ENCODE measurements around the gene SEMA6B. TPM values are rescaled to one million over a fixed set of nuclear protein-coding genes. Genes with fewer than 3 reads are reported as not detected.
"Not testable (repeated sequence)": the region's sequence is repeated elsewhere in the genome, so short reads cannot be mapped to it uniquely, and the experiment has no call there.

Gene SEMA6B
- total RNA-seq, 2 experiments from 2014 or later: not detected

DNA sequence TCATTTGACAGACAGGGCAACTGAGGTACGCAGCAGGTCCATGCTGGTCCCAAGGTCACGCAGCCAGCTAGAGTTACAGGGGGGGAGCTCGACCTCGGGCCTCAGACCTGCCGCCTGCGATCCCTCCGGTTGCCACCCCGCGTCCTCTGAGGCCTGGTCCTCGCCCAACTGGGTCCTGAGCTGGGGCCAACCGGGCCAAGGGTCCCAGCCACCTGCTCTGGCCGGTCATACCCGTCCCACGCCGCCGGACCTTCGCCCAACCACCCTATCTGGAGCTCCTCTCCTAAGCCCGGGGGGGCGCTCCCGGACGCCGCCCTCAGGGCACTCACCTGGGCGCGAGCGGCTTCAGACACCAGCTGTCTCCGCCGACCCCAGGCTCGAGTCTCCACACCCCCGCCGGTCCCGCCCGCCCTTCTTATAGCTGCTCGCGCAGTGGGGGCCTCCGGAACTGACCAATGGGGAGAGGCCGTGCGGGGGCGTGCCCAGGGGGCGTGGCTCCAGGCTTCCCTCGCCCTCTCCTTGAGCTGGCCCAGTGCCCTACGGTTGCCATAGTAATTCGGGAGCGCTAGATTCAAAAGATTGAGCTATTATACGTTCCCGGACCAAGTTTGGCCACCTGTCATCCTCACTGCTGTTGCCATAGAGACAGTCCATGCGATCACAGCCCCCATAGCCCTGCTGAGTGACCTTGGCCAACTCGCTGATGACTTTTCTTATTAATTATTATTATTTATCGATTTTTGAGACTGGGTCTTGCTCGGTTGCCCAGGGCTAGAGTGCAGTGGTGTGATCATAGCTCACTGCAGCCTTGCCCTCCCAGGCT, 24.4 kb downstream of the SEMA6B start, which contains the start of gene PLIN5:
PLIN5 (minus strand) TSS at position 389 of the 823 bp plus-strand sequence. CDS start 1,150 bp downstream, outside the sequence.
- ChIA-PET CTCF (interaction anchor here (0.6 to 2.3 kb wide), 9 partner anchors 8 to 289 kb away, joined by 3 to 19 read pairs (median 4); no protein-coding TSS in a partner anchor), POLR2A (no interaction called here)
- Mint-ChIP-seq H3K4me3 (no peak within 1 kb of the TSS), H3K27me3 (peaks cover 13% of the 10 kb centered on the region), H3K4me1 (peaks cover under 1% of the 10 kb centered on the region), H3K9me3 (no peaks in the 10 kb centered on the region), H3K27ac (no peak within 1 kb of the TSS), H3K36me3 (ENCODE audit: low read depth) (no peaks in the 10 kb centered on the region)
- DNase-seq: peak; percentile 26

DNA sequence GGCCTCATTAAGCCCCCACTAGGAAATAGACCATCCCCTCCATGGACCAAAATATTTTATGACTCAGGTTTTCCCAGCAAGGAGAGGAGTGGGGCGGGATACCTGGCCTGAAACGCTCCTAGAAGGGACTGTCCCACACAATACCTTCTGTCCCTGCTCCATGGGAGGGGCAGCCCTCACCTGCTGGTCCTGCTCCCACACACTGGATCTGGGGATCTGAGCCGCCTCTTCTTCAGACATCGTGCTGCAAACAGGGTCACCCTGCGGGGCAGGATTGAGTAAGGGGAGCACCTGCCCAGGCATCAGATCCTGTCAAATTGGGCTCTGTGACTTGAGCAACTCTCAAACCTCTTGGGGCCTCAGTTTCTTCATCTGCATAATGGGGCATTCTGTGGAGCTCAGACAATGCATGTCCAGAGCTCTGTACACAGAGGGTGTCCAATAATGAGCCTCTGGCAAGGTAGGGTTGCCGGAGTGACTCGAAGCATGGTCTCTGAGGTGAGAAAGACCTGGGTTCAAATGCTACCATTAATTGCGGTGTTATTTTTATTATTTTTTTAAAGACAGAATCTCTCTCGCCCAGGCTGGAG, 25.6 kb downstream of the SEMA6B start:
- Mint-ChIP-seq H3K36me3 (ENCODE audit: low read depth) (no peaks in the 10 kb centered on the region), H3K9me3 (no peaks in the 10 kb centered on the region), H3K4me1 (no peaks in the 10 kb centered on the region), H3K27me3 (peaks cover 13% of the 10 kb centered on the region), H3K4me3 (no peak overlapping the region), H3K27ac (no peak overlapping the region)
- ChIA-PET POLR2A (no interaction called here), CTCF (interaction anchor here (0.6 to 2.3 kb wide), 5 partner anchors 9 to 267 kb away, joined by 3 to 19 read pairs (median 5); partner anchors contain the start of gene SH3GL1)
- DNase-seq: no peak

DNA sequence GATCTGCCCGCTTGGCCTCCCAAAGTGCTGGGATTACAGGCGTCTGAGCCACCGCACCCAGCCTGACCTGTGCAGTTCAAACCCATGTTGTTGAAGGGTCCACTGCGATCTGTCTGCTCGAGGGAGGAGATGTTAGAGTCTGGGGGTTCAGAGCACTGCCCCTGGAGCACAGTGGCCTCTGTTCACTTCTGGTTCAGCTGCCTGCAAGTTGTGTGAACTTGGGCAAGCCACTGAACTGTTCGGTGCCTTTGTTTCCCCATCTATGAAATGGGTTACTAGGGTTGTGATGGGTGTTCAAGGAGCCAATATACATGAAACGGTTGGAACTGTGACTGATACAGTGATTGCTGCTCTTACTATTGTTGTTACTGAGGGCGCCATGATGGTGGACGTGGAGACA, 26.1 kb downstream of the SEMA6B start:
- CTCF ChIA-PET: interaction anchor here (1.3 kb wide), 1 partner anchor 133 kb away, joined by 3 read pairs; the partner anchor contains the start of gene SH3GL1
- H3K27me3 Mint-ChIP-seq: peaks cover 13% of the 10 kb centered on the region
- H3K4me1 Mint-ChIP-seq: no peaks in the 10 kb centered on the region
- POLR2A ChIA-PET: no interaction called here
- H3K9me3 Mint-ChIP-seq: no peaks in the 10 kb centered on the region
- no peaks in the 10 kb centered on the region for H3K36me3 Mint-ChIP-seq (ENCODE audit: low read depth)
- H3K4me3 Mint-ChIP-seq: no peak overlapping the region
- no peak for DNase-seq
- no peak overlapping the region for H3K27ac Mint-ChIP-seq

DNA sequence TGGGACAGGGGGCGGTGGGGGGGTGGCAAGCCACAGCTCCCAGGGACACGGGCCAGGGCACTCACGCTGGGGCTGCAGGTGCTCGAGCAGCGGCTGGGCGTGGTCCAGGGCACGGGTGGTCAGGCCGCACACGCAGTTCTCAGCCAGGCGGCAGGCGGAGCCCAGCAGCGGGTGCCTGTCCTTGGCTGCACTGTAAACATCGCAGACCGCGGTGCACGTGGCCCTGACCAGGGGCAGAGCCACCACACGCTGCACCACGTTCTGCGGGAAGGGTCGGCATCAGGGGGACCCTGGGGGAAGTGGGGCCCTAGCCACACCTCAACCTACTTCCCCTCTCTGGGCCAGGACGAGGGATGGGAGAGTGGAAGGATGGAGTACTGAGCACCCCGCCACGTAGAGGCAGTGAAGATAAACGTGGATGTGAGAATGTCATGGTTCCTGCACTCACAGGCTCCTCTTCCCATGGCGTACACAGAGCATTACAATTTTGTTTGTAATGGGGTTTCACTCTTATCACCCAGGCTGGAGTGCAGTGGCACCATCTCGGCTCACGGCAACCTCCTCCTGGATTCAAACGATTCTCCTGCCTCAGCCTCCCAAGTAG, 27.8 kb downstream of the SEMA6B start:
- H3K27ac Mint-ChIP-seq: no peak overlapping the region
- CTCF ChIA-PET: no interaction called here
- no peak overlapping the region for H3K4me3 Mint-ChIP-seq
- H3K4me1 Mint-ChIP-seq: no peaks in the 10 kb centered on the region
- H3K36me3 Mint-ChIP-seq (ENCODE audit: low read depth): no peaks in the 10 kb centered on the region
- no peaks in the 10 kb centered on the region for H3K9me3 Mint-ChIP-seq
- H3K27me3 Mint-ChIP-seq: peaks cover 13% of the 10 kb centered on the region
- DNase-seq: no peak
- POLR2A ChIA-PET: no interaction called here

DNA sequence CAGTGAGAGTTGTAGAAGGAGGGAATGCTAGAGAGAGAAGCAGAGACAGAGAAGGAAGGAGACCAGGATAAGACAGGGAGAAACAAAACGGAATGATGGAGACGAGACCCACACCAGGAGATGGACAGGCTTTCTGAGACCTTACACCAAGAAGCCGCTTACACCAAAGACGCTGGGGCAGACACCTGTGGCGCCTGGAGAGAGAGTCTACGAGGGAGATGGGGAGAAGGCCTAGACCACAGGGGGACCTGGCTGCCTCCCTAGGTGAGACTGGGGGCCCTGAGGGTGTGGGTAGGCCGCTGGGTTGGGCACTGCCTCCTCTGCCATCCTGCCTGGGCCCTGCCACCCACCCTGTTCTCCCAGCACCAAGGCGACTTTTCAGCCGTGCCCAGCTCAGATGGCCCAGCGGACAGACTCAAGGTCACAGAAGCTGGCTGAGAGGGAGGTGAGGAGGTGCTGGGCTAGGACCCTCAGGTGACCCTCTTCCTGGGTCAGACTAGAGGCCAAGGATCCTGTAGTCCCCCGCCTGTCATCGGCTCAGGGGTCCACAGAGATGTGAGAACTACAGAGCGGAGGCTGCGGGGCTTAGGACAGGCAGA, 29.5 kb downstream of the SEMA6B start:
- H3K9me3 Mint-ChIP-seq: no peaks in the 10 kb centered on the region
- peaks cover 9% of the 10 kb centered on the region for H3K27me3 Mint-ChIP-seq
- POLR2A ChIA-PET: no interaction called here
- no peak overlapping the region for H3K27ac Mint-ChIP-seq
- CTCF ChIA-PET: no interaction called here
- DNase-seq: no peak
- H3K36me3 Mint-ChIP-seq (ENCODE audit: low read depth): no peaks in the 10 kb centered on the region
- H3K4me3 Mint-ChIP-seq: no peak overlapping the region
- no peaks in the 10 kb centered on the region for H3K4me1 Mint-ChIP-seq

- ChIA-PET POLR2A (interaction anchor here (0.5 kb wide), 1 partner anchor 111 kb away, joined by 3 read pairs; no protein-coding TSS in a partner anchor), CTCF (no interaction called here)
- Mint-ChIP-seq H3K4me1 (no peaks in the 10 kb centered on the region), H3K4me3 (no peak overlapping the region), H3K36me3 (ENCODE audit: low read depth) (no peaks in the 10 kb centered on the region), H3K27ac (no peak overlapping the region), H3K27me3 (peaks cover 6% of the 10 kb centered on the region), H3K9me3 (no peaks in the 10 kb centered on the region)
- no peak for DNase-seq
Observed at GRCh38 chr19:4528843-4529242, 30.6 kb downstream of the SEMA6B start.

GRCh38 chr19:4527377-4527776, 32.1 kb downstream of the SEMA6B start:
- DNase-seq; H3K36me3 Mint-ChIP-seq (ENCODE audit: low read depth); H3K4me1 Mint-ChIP-seq; H3K4me3 Mint-ChIP-seq; H3K27ac Mint-ChIP-seq; H3K9me3 Mint-ChIP-seq; POLR2A ChIA-PET; H3K27me3 Mint-ChIP-seq: not testable (repeated sequence)
- CTCF ChIA-PET: interaction anchor here (0.6 to 1.2 kb wide), 2 partner anchors 8 to 58 kb away, joined by 3 to 4 read pairs; partner anchors contain the start of gene PLIN5

DNA sequence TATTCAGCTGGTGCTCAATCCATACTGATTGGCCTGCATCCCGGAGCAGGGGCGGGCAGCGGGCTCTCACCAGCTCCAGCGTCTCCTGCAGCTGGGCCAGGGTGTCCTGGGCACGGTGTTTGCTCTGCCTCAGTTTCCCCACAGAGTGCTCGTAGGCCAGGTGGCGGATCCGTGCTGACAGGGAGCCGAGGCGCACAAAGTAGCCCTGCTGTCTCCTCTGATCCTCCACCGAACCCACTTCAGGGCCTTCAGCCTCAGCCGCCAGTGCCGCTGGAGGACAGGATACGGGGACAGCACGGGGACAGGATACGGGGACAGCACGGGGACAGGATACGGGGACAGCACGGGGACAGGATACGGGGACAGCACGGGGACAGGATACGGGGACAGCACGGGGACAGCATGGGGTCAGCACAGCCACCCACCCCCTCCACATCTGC, 33.9 kb downstream of the SEMA6B start:
- Mint-ChIP-seq H3K36me3 (ENCODE audit: low read depth) (no peaks in the 10 kb centered on the region), H3K4me3 (no peak overlapping the region), H3K27me3 (no peaks in the 10 kb centered on the region), H3K4me1 (no peaks in the 10 kb centered on the region), H3K27ac (no peak overlapping the region), H3K9me3 (no peaks in the 10 kb centered on the region)
- ChIA-PET CTCF (interaction anchor here (0.6 to 2.9 kb wide), 17 partner anchors 9 to 385 kb away, joined by 3 to 19 read pairs (median 4); partner anchors contain the start of genes LRG1, PLIN5 and YJU2), POLR2A (no interaction called here)
- DNase-seq: no peak

GRCh38 chr19:4524808-4525562, 34.5 kb downstream of the SEMA6B start:
- no peak overlapping the region for H3K27ac Mint-ChIP-seq
- ChIA-PET POLR2A (no interaction called here), CTCF (interaction anchor here (0.6 to 2.9 kb wide), 19 partner anchors 9 to 385 kb away, joined by 3 to 19 read pairs (median 4); partner anchors contain the start of genes LRG1, PLIN5 and YJU2)
- H3K4me3 Mint-ChIP-seq: no peak overlapping the region
- DNase-seq: peak; percentile 75
- no peaks in the 10 kb centered on the region for H3K9me3 Mint-ChIP-seq
- H3K27me3 Mint-ChIP-seq: no peaks in the 10 kb centered on the region
- H3K36me3 Mint-ChIP-seq (ENCODE audit: low read depth): no peaks in the 10 kb centered on the region
- no peaks in the 10 kb centered on the region for H3K4me1 Mint-ChIP-seq

GRCh38 chr19:4523306-4524110, 36.0 kb downstream of the SEMA6B start:
- ChIA-PET CTCF (interaction anchor here (0.6 to 2.9 kb wide), 8 partner anchors 9 to 368 kb away, joined by 3 to 18 read pairs (median 4); partner anchors contain the start of gene PLIN5), POLR2A (no interaction called here)
- H3K9me3 Mint-ChIP-seq: no peaks in the 10 kb centered on the region
- DNase-seq: peak; percentile 16
- no peak overlapping the region for H3K27ac Mint-ChIP-seq
- H3K27me3 Mint-ChIP-seq: no peaks in the 10 kb centered on the region
- no peaks in the 10 kb centered on the region for H3K36me3 Mint-ChIP-seq (ENCODE audit: low read depth)
- H3K4me1 Mint-ChIP-seq: no peaks in the 10 kb centered on the region
- H3K4me3 Mint-ChIP-seq: no peak overlapping the region

DNA sequence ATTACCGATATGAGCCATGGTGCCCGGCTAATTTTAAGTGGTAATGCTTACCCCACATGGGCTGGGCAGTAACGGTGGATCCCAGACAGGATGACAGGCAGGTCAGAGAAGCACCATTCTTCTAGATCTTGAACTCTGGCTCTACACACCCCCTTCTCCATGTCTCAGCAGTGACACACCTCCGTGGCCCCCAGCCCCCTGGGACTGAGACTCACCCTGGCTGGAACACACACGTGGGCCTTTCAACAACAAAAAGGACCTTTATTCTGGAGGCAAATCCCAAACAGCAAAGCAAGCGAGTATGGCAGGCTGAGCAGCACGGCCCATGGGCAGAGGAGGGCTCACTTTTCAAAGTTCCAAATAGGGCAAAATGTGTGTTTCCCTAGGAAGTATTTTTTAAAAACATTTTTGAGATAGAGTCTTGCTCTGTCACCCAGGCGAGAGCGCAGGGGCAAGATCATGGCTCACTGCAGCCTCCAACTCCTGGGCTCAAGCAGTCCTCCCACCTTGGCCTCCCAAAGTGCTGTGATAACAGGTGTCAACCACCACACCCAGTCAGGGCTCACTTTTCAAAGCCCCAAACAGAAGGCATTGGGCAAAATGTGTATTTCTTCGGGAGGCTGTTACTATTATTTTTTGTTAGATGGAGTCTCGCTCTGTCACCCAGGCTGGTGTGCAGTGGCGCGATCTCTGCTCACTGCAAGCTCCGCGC, 37.0 kb downstream of the SEMA6B start:
- ChIA-PET CTCF (interaction anchor here (0.6 to 1.4 kb wide), 4 partner anchors 13 to 369 kb away, joined by 3 to 6 read pairs (median 4); partner anchors contain the start of gene PLIN5), POLR2A (no interaction called here)
- no peaks in the 10 kb centered on the region for H3K36me3 Mint-ChIP-seq (ENCODE audit: low read depth)
- H3K27ac Mint-ChIP-seq: no peak overlapping the region
- H3K9me3 Mint-ChIP-seq: no peaks in the 10 kb centered on the region
- DNase-seq: no peak
- no peaks in the 10 kb centered on the region for H3K4me1 Mint-ChIP-seq
- no peaks in the 10 kb centered on the region for H3K27me3 Mint-ChIP-seq
- H3K4me3 Mint-ChIP-seq: no peak overlapping the region
